ENCODE results near the gene KCNT1.

Gene KCNT1

DNA sequence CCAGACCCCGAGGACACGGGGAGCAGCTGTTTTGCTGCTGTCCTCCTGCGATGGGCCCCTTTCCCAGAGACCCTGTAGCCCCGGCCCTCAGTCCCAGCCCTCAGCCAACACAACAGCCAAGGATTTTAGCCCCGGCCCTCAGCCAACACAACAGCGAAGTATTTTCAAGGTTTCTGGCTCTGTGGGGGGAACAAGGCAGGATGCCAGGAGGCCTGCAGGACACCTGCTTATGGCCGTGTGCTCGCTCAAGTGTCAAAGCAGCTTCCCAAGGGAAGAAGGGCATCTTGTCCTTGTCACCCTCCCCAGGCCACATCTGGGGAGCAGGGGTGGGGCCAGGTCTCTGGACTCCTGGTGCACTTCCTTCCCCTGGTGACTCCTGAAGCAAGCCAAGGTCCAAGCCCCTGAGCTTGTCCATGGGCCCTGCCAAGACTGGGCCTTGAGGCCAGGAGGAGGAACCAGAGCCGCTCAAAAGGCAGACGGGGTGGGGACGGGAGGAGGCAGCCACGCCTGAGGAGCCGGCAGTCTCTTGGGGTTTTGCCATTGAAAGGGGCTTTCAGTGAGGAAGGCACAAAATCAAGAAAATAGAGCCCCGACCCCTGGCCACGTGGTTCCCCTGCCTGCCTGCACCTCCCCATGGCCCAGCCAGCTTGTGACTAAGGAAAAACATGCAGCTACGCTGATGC, 10.8 kb downstream of the KCNT1 start:
- TF ChIP-seq, protein P1, sequence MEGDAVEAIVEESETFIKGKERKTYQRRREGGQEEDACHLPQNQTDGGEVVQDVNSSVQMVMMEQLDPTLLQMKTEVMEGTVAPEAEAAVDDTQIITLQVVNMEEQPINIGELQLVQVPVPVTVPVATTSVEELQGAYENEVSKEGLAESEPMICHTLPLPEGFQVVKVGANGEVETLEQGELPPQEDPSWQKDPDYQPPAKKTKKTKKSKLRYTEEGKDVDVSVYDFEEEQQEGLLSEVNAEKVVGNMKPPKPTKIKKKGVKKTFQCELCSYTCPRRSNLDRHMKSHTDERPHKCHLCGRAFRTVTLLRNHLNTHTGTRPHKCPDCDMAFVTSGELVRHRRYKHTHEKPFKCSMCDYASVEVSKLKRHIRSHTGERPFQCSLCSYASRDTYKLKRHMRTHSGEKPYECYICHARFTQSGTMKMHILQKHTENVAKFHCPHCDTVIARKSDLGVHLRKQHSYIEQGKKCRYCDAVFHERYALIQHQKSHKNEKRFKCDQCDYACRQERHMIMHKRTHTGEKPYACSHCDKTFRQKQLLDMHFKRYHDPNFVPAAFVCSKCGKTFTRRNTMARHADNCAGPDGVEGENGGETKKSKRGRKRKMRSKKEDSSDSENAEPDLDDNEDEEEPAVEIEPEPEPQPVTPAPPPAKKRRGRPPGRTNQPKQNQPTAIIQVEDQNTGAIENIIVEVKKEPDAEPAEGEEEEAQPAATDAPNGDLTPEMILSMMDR (IDR thresholded peaks at IDR 0.05): no peak

DNA sequence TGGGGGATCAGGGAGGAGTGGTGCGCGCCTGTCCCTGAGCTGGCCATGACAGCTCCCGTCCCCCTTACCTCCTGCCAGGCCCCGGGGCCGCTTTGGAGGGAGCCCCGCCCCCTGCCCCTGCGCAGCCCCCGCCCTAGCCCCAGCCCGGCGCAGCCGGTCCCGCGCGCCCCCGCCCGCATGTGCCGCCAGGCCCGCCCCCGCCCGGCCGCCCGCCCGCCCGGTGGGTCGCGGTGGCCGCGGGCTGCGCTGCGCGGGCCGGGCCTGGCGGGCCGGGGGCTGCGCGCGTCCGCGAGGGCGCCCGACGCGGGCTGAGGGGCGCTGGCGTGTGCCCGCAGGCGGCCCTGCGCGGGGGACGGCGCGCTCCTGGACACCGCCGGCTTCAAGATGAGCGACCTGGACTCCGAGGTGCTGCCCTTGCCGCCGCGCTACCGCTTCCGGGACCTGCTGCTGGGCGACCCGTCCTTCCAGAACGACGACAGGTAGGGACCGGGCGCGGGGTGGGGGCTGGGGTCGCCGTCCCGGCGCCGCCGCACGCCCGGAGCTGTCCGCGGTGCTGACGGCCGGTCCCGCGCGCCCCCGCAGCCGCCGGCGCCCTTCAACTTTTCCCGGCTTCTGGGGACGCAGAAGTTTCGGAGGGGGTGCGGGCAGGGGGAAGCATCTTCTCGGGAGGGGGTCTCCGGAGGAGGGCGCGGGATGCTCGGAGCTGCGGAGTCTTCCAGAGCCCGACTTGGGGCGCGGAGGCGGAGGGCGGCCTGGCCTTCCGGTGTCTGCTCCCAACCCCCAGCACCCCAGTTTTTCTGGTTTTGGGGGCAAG, 12.5 kb downstream of the KCNT1 start:
- TF ChIP-seq, protein P1 (IDR thresholded peaks at IDR 0.05): no peak

DNA sequence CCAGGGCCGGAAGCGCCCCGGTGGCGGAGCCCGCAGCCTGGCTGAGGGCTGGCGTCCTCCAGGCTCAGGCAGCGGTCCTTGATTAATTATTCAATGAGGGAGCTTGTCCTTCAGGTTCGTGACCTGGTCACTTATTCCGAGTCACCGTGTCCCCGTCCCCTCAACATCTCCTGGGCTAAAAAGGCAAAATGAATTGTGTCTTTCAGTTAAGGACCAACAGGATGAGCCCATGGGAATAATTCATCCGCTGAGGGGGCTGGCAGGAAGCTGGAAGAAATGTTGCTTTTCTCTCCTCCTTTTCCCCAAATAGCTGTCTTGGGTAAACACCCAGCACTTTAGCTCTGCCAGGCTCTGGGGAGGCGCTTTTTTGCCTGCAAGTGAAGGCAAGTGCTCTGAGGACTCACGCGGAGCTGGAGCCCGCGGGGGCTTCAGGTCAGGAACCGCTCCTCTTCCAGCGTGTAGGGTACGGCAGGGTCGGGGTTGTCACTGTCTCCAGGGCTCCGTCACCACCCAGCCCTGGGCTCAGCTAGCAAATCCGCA, 13.1 kb downstream of the KCNT1 start:
- TF ChIP-seq, protein P1 (IDR thresholded peaks at IDR 0.05): no peak

DNA sequence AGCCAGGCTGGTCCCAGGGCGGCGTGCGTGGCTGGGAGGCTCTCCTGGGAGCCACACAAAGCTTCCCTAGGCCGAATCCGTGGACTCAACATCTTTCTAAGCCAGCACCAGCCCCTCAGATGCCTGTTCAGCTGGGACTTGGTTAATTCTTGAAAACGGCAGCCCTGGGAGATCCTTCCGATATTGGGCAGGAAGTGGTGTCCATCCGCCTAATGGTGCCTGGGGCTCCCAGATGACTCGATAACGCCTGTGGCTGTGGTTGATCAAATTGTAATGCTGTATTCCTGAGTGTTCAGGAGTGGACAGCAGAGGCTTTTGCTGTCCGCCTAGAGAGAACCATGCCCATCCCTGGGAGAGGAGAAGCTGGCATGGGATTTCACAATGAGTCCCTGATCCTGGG, 14.1 kb downstream of the KCNT1 start:
- TF ChIP-seq, protein P1 (IDR thresholded peaks at IDR 0.05): no peak

DNA sequence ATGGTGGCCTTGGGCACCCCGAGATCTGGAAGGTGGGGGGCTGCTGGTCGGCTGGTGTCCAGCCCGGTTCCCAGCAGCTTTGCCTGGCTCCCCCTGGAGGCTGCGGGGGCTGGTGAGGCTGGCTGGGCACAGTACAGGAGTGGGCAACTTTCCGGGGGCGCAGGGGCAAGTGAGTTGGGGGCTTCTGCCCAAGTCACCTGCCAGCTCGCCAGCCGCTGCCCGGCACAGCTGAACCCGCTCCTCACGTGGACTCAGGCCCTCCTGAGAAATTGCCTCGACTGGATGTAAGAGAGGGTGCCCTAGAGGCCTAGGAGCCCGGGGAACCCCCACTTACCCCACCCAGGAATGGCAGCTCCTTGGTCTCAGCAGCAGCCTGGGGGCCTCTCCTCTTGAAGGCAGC, 15.4 kb downstream of the KCNT1 start:
- TF ChIP-seq, protein P1 (IDR thresholded peaks at IDR 0.05): no peak

DNA sequence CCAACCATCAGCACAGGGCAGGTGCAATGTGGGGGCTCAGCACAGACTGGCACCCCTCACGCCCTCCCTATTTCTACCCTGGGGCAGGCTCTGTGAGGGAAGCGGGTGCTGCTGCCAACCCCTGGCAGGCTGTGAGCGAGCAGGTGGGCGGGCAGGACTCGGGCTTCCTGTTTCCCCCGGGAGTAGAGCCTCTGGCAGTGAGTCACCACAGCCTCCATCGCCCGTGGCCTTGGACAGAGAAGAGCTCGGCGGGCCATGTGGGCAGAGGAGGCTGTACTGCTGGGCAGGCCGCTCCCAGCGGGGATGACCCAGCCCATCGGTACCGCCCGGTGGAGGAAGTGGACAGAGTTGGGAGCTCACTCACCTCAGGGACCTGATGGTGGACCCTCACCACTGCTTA, 16.6 kb downstream of the KCNT1 start:
- TF ChIP-seq, protein P1 (IDR thresholded peaks at IDR 0.05): no peak

DNA sequence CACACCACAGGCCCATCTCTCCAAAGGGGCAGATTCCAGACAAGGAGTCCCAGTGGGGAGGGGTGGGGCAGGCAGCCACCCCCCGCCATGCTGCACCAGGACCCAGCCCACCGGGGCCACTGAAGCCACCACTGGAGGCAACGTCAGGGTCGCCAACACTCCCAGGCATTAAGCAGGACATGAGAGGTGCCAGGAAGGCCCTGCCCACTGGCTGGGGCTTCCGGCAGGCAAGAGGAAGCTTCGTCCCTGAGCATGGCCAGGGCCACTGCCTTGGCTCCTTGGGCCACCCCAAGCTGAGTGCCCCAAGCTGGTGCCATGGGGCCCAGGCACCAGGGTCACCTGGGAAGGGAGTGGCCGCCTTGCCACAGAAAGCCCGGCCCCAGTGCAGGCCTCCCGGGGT, 17.5 kb downstream of the KCNT1 start:
- TF ChIP-seq, protein P1 (IDR thresholded peaks at IDR 0.05): no peak
